Peyer's patch (tissue), 4 donors: ENCODE data around the gene MAP2. TPM values are rescaled to one million over a fixed set of nuclear protein-coding genes. Genes with fewer than 3 reads are reported as not detected.

Experiments
- DNase-seq, 3 donors: peaks; one replicate each; pipeline ENCODE4 v3.0.0-alpha.2; 2017 to 2019
- H3K27ac ChIP-seq, 4 donors: fragments of 200-600 bp; sonication (generic); one replicate each; pipeline ENCODE4 v1.5.1; 2016 to 2019
- H3K27me3 ChIP-seq, 2 donors: fragments of 200-600 bp; sonication (generic); one replicate each; pipeline ENCODE4 v1.5.1; 2019
- H3K36me3 ChIP-seq, 3 donors: fragments of 200-600 bp; sonication (generic); one replicate each; pipeline ENCODE4 v1.5.1; 2016 to 2019
- H3K4me1 ChIP-seq, 4 donors: fragments of 200-600 bp; sonication (generic); one replicate each; pipeline ENCODE4 v1.5.1; 2016 to 2019
- H3K4me3 ChIP-seq, 4 donors: fragments of 200-600 bp; sonication (generic); 1 replicate in 3 of 4; 2 replicates in 1 of 4; pipeline ENCODE4 v1.5.1; 2016 to 2019; ENCODE audit warnings: mild to moderate bottlenecking in 1 of 4
- H3K9me3 ChIP-seq, 4 donors: fragments of 200-600 bp; sonication (generic); one replicate each; pipeline ENCODE4 v1.5.1; 2016 to 2019; ENCODE audit warnings: mild to moderate bottlenecking in 1 of 4
- CTCF ChIP-seq, 6 experiments: fragments of 450-650 bp in 4 of 6; fragments of 200-600 bp in 2 of 6; sonication (generic) in 1 of 6; IDR thresholded peaks; one replicate each; pipeline ENCODE4 v1.5.1; 2017 to 2019; ENCODE audit warnings: antibody characterized with exemption in 6 of 6, mild to moderate bottlenecking in 3 of 6, moderate library complexity in 1 of 6
- POLR2A ChIP-seq, 2 donors: fragments of 450-650 bp; IDR thresholded peaks; one replicate each; pipeline ENCODE4 v1.5.1; 2017; ENCODE audit warnings: antibody characterized with exemption in 2 of 2, mild to moderate bottlenecking in 2 of 2, moderate library complexity in 2 of 2
- total RNA-seq, 4 donors: library from RNA; depleted of rRNA; stranded (reverse); fragments of >200 nt; gene quantifications; one replicate each; pipeline ENCODE4 v1.1.0, GENCODE V29; 2016

Gene MAP2
- total RNA-seq, 4 donors from 2014 or later = 0.70 to 19.8 (median 4.1) TPM

DNA sequence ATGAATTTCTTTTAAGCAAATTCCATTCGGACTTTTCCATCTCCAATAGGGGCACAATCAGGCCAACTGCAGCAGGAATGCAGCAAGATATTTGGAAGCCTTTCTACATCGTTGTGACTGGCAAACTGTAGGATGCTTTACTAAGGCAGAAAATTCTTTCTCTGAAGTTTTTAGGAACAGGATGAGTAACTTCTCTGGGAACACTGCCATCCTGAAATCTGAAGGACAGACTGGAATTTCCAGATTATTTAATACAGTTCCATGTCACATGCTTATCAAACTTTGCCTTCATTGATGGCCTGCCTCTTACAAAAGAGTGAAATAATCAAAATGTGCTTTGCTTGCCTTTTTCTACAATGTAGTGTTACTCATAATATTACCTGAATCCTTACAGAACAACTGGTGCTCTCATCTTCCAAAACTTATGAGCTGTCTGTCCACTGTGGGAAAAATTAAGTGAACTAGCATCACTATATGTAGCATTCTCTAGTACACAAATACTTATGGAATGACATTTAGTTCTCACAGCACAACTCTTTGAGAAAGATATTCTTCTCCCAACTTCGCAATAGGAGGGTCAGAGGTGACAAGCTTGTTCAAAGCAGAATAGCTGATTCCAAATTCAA is 32.0 kb upstream of the MAP2 start:
- H3K4me3 ChIP-seq = no peak overlapping the region
- no peaks in the 10 kb centered on the region for H3K27me3 ChIP-seq
- no peak overlapping the region for H3K27ac ChIP-seq
- DNase-seq = no peak
- H3K4me1 ChIP-seq = no peaks in the 10 kb centered on the region
- no peaks in the 10 kb centered on the region for H3K9me3 ChIP-seq
- TF ChIP-seq POLR2A (IDR thresholded peaks at IDR 0.05) (no peak), CTCF (IDR thresholded peaks at IDR 0.05) (no peak)
- no peaks in the 10 kb centered on the region for H3K36me3 ChIP-seq

DNA sequence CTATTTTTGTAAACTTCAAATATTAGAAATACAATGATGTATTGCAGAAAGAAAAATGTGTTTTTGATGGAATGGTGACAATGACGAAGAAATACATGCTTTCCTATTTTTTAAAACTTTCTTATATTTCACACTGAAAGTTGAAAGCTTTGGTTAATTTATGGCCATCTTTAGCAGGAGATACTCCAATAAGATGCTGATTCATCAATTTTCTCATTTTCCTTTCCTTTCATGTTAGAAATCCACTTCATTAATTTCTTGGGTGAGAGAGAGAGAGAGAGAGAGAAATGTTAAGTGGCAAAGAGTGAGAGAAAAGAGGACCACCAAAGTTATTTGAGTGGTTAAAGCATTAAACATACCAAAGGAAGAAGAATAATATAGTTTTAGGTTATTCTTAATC is 28.6 kb upstream of the MAP2 start:
- DNase-seq = no peak
- Histone ChIP-seq H3K27ac (no peak overlapping the region), H3K4me1 (no peaks in the 10 kb centered on the region), H3K36me3 (no peaks in the 10 kb centered on the region), H3K4me3 (no peak overlapping the region), H3K27me3 (no peaks in the 10 kb centered on the region), H3K9me3 (no peaks in the 10 kb centered on the region)
- no peak for TF ChIP-seq POLR2A (IDR thresholded peaks at IDR 0.05)
- no peak for TF ChIP-seq CTCF (IDR thresholded peaks at IDR 0.05)

- no peaks in the 10 kb centered on the region for H3K36me3 ChIP-seq
- TF ChIP-seq CTCF (IDR thresholded peaks at IDR 0.05) (no peak), POLR2A (IDR thresholded peaks at IDR 0.05) (no peak)
- H3K27me3 ChIP-seq = no peaks in the 10 kb centered on the region
- DNase-seq = no peak
- H3K27ac ChIP-seq = no peak overlapping the region
- no peaks in the 10 kb centered on the region for H3K4me1 ChIP-seq
- no peaks in the 10 kb centered on the region for H3K9me3 ChIP-seq
- H3K4me3 ChIP-seq = no peak overlapping the region
These were observed 28.2 kb upstream of the MAP2 start for GRCh38 chr2:209395652-209396051.

- no peak for DNase-seq
- no peak overlapping the region for H3K27ac ChIP-seq
- H3K27me3 ChIP-seq = no peaks in the 10 kb centered on the region
- H3K4me3 ChIP-seq = no peak overlapping the region
- no peaks in the 10 kb centered on the region for H3K9me3 ChIP-seq
- TF ChIP-seq POLR2A (IDR thresholded peaks at IDR 0.05) (no peak), CTCF (IDR thresholded peaks at IDR 0.05) (no peak)
- H3K4me1 ChIP-seq = no peaks in the 10 kb centered on the region
- no peaks in the 10 kb centered on the region for H3K36me3 ChIP-seq
These were observed 25.4 kb upstream of the MAP2 start for GRCh38 chr2:209398463-209398862.

- Histone ChIP-seq H3K4me3 (no peak overlapping the region), H3K27ac (no peak overlapping the region), H3K27me3 (no peaks in the 10 kb centered on the region), H3K9me3 (no peaks in the 10 kb centered on the region), H3K4me1 (no peaks in the 10 kb centered on the region), H3K36me3 (no peaks in the 10 kb centered on the region)
- no peak for TF ChIP-seq POLR2A (IDR thresholded peaks at IDR 0.05)
- no peak for TF ChIP-seq CTCF (IDR thresholded peaks at IDR 0.05)
- DNase-seq = no peak
These were observed 22.1 kb upstream of the MAP2 start for GRCh38 chr2:209401788-209402187.

DNA sequence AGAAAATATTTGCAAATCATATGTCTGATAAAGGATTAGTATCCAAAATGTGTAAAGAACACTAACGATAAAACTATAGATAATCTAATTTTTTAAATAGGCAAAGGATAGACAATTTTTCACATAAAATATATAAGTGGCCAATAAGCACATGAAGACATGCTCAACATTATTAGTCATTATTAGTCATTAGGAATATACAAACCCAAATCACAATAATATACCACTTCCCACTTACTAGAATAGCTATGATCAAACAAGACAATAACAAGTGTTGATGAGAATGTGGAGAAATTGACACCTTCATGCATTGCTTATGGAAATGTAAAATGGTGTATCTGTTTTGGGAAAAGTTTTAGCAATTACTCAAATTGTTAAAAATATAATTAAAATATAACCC is 12.6 kb upstream of the MAP2 start:
- Histone ChIP-seq H3K27me3 (no peaks in the 10 kb centered on the region), H3K4me1 (no peaks in the 10 kb centered on the region), H3K36me3 (no peaks in the 10 kb centered on the region), H3K27ac (no peak overlapping the region), H3K4me3 (no peak overlapping the region), H3K9me3 (no peaks in the 10 kb centered on the region)
- TF ChIP-seq POLR2A (IDR thresholded peaks at IDR 0.05) (no peak), CTCF (IDR thresholded peaks at IDR 0.05) (no peak)
- no peak for DNase-seq
